H1 (cell line): Measurements from ENCODE around the gene FAHD1. TPM values are rescaled to one million over a fixed set of nuclear protein-coding genes. Genes with fewer than 3 reads are reported as not detected.

ENCODE experiments used
- CBX8 ChIP-seq: fragments of 300-800, 300-1000 bp; sonication (generic); IDR thresholded peaks from 2 replicates; pipeline ENCODE4 v1.7.1; 2016; ENCODE audit warnings: low read depth, low read length, borderline replicate concordance
- E2F6 ChIP-seq: IDR thresholded peaks from 2 replicates; pipeline ENCODE4 v1.6.1; 2012; ENCODE audit warnings: inconsistent platforms
- USF2 ChIP-seq: IDR thresholded peaks from 2 replicates; pipeline ENCODE4 v1.6.1; 2011; ENCODE audit warnings: low read length, improper control_type of control experiment
- polyA plus RNA-seq, 7 experiments: library from polyadenylated mRNA; depleted of rRNA in 3 of 7; stranded (reverse) in 5 of 7; unstranded in 2 of 7; fragments of >200 nt in 5 of 7; fragments of 200-250 nt in 2 of 7; gene quantifications; 1 replicate in 5 of 7; 2 replicates in 1 of 7; 4 replicates in 1 of 7; pipeline versions ENCODE4 v1.2.1 to v1.2.3, GENCODE V29; 2011 to 2013; ENCODE audit warnings: missing spikeins in 2 of 7, mixed read lengths in 2 of 7
- total RNA-seq: library from RNA; stranded (reverse); fragmentation: NEBNext Ultra II Directional; extraction: Animal tissue kit (Norgen Biotek cat#: 25700); gene quantifications from 2 replicates; pipeline ENCODE4 v1.2.1, GENCODE V29; 2021

Gene FAHD1
- total and polyA plus RNA-seq, 2 of the 8 experiments (the other 6 are each of a cell fraction or from before 2014, with no cell fraction given) = 20.4 to 31.9 TPM

GRCh38 chr16:1817716-1818115, 9.3 kb upstream of the FAHD1 start (continued):
- TF ChIP-seq USF2 (no peak), E2F6 (no peak), CBX8 (no peak)
